HG02610 (cell line): ENCODE data around the gene NBPF14.
"Not testable (repeated sequence)": the region's sequence is repeated elsewhere in the genome, so short reads cannot be mapped to it uniquely, and the experiment has no call there.

Experiments
- ATAC-seq: cut with Tn5 transposase; IDR thresholded peaks from one replicate; pipeline ENCODE4 v1.9.1; 2021; ENCODE audit warnings: mild to moderate bottlenecking, moderate library complexity; ENCODE audit not compliant: unreplicated experiment

NBPF14 gene

GRCh38 chr1:148595911-148596310, at the start of gene NBPF14:
Gene NBPF14 (minus strand): TSS chr1:148596011. CDS start chr1:148595717, 294 bp downstream.
- not testable (repeated sequence) for ATAC-seq

GRCh38 chr1:148625451-148625850, 29.6 kb upstream of the NBPF14 start:
- not testable (repeated sequence) for ATAC-seq

GRCh38 chr1:148618216-148618615, 22.4 kb upstream of the NBPF14 start:
- ATAC-seq, result not testable (repeated sequence)

- ATAC-seq, result not testable (repeated sequence)
Measured at GRCh38 chr1:148605266-148605665, 9.5 kb upstream of the NBPF14 start.

GRCh38 chr1:148595360-148595759, 451 bp downstream of the NBPF14 start:
- ATAC-seq, result not testable (repeated sequence)

- ATAC-seq, result not testable (repeated sequence)
Measured at GRCh38 chr1:148591098-148591497, 4.7 kb downstream of the NBPF14 start.

GRCh38 chr1:148532158-148532557, 63.7 kb downstream of the NBPF14 start:
- not testable (repeated sequence) for ATAC-seq

- not testable (repeated sequence) for ATAC-seq
Measured at GRCh38 chr1:148529101-148529567, 66.7 kb downstream of the NBPF14 start.

- not testable (repeated sequence) for ATAC-seq
Measured at GRCh38 chr1:148528591-148528990, 67.2 kb downstream of the NBPF14 start.

- ATAC-seq, result not testable (repeated sequence)
Measured at GRCh38 chr1:148526587-148526986, 69.2 kb downstream of the NBPF14 start.

GRCh38 chr1:148523205-148524144, 72.3 kb downstream of the NBPF14 start:
- ATAC-seq, result peak; percentile 3

GRCh38 chr1:148522561-148523204, 73.1 kb downstream of the NBPF14 start:
- peak; percentile 86 for ATAC-seq

GRCh38 chr1:148522072-148522471, 73.7 kb downstream of the NBPF14 start:
- ATAC-seq, result peak; percentile 58

GRCh38 chr1:148514310-148514709, 81.5 kb downstream of the NBPF14 start:
- ATAC-seq, result not testable (repeated sequence)

- not testable (repeated sequence) for ATAC-seq
Measured at GRCh38 chr1:148512571-148513184, 83.1 kb downstream of the NBPF14 start.

- not testable (repeated sequence) for ATAC-seq
Measured at GRCh38 chr1:148493933-148494332, 101.9 kb downstream of the NBPF14 start.

- ATAC-seq, result not testable (repeated sequence)
Measured at GRCh38 chr1:148483029-148483428, 112.8 kb downstream of the NBPF14 start, which contains the start of gene PPIAL4G. Gene PPIAL4G (minus strand): TSS chr1:148483302. CDS start chr1:148483252, 50 bp downstream.
